Measurements from ENCODE around the gene ZNF678.
"Not testable (repeated sequence)": the region's sequence is repeated elsewhere in the genome, so short reads cannot be mapped to it uniquely, and the experiment has no call there.

ZNF678 gene

GRCh38 chr1:227604446-227604845 lies 41.1 kb downstream of the ZNF678 start:
- DNase-seq (ENCODE audit: low spot score) = no peak

GRCh38 chr1:227606271-227606670 lies 42.9 kb downstream of the ZNF678 start:
- not testable (repeated sequence) for DNase-seq (ENCODE audit: low spot score)

- no peak for DNase-seq (ENCODE audit: low spot score)
These were observed 44.1 kb downstream of the ZNF678 start for GRCh38 chr1:227607336-227607898.

GRCh38 chr1:227612658-227613057 lies 49.3 kb downstream of the ZNF678 start:
- DNase-seq (ENCODE audit: low spot score) = no peak

- DNase-seq (ENCODE audit: low spot score) = no peak
These were observed 50.2 kb downstream of the ZNF678 start for GRCh38 chr1:227613526-227613925.

- DNase-seq (ENCODE audit: low spot score) = no peak
These were observed 57.9 kb downstream of the ZNF678 start for GRCh38 chr1:227621211-227621610.

GRCh38 chr1:227622739-227623475 lies 59.6 kb downstream of the ZNF678 start:
- no peak for DNase-seq (ENCODE audit: low spot score)

- DNase-seq (ENCODE audit: low spot score) = no peak
These were observed 69.0 kb downstream of the ZNF678 start for GRCh38 chr1:227632325-227632724.

- no peak for DNase-seq (ENCODE audit: low spot score)
These were observed 72.2 kb downstream of the ZNF678 start for GRCh38 chr1:227635596-227635995.

GRCh38 chr1:227654431-227654830 lies 91.1 kb downstream of the ZNF678 start:
- no peak for DNase-seq (ENCODE audit: low spot score)

GRCh38 chr1:227654858-227655752 lies 91.7 kb downstream of the ZNF678 start:
- DNase-seq (ENCODE audit: low spot score) = no peak

- DNase-seq (ENCODE audit: low spot score) = no peak
These were observed 98.1 kb downstream of the ZNF678 start for GRCh38 chr1:227661495-227661894.

- no peak for DNase-seq (ENCODE audit: low spot score)
These were observed 99.6 kb downstream of the ZNF678 start for GRCh38 chr1:227662933-227663332.

GRCh38 chr1:227666286-227666685 lies 102.9 kb downstream of the ZNF678 start:
- no peak for DNase-seq (ENCODE audit: low spot score)

GRCh38 chr1:227673441-227673840 lies 110.1 kb downstream of the ZNF678 start:
- DNase-seq (ENCODE audit: low spot score) = no peak

GRCh38 chr1:227685807-227686206 lies 122.5 kb downstream of the ZNF678 start:
- no peak for DNase-seq (ENCODE audit: low spot score)

GRCh38 chr1:227697321-227697864 lies 134.0 kb downstream of the ZNF678 start:
- DNase-seq (ENCODE audit: low spot score) = no peak

- not testable (repeated sequence) for DNase-seq (ENCODE audit: low spot score)
These were observed 138.3 kb downstream of the ZNF678 start for GRCh38 chr1:227701631-227702030.

- no peak for DNase-seq (ENCODE audit: low spot score)
These were observed 144.5 kb downstream of the ZNF678 start for GRCh38 chr1:227707846-227708245.

GRCh38 chr1:227709451-227709850 lies 146.1 kb downstream of the ZNF678 start:
- no peak for DNase-seq (ENCODE audit: low spot score)

- DNase-seq (ENCODE audit: low spot score) = not testable (repeated sequence)
These were observed 147.1 kb downstream of the ZNF678 start for GRCh38 chr1:227710474-227710873.

- DNase-seq (ENCODE audit: low spot score) = no peak
These were observed 149.3 kb downstream of the ZNF678 start for GRCh38 chr1:227712648-227713047.

- DNase-seq (ENCODE audit: low spot score) = no peak
These were observed 155.6 kb downstream of the ZNF678 start for GRCh38 chr1:227718932-227719331.
